Neural progenitor cell (in vitro differentiated cells): Measurements from ENCODE around the gene KRT7. TPM values are rescaled to one million over a fixed set of nuclear protein-coding genes. Genes with fewer than 3 reads are reported as not detected.

Source experiments
- DNase-seq: peaks from one replicate; pipeline ENCODE4 v3.0.0-alpha.2; 2016; ENCODE audit warnings: low spot score
- H2AFZ ChIP-seq: fragments of 200-600 bp; sonication (generic); replicated peaks from 2 replicates; pipeline ENCODE4 v1.6.1; 2016; ENCODE audit warnings: antibody characterized with exemption
- H3F3A ChIP-seq: fragments of 200-600 bp; sonication (generic); 2 replicates; pipeline ENCODE4 v1.6.1; 2016; ENCODE audit warnings: antibody characterized with exemption, low read depth
- H3K27ac ChIP-seq: fragments of 200-600 bp; sonication (generic); 2 replicates; pipeline ENCODE4 v1.5.1; 2016; ENCODE audit warnings: mild to moderate bottlenecking
- H3K27me3 ChIP-seq: fragments of 200-600 bp; sonication (generic); 2 replicates; pipeline ENCODE4 v1.6.1; 2016; ENCODE audit warnings: mild to moderate bottlenecking, moderate library complexity
- H3K36me3 ChIP-seq: fragments of 200-600 bp; sonication (generic); 2 replicates; pipeline ENCODE4 v1.5.1; 2016
- H3K4me1 ChIP-seq: fragments of 200-600 bp; sonication (generic); 2 replicates; pipeline ENCODE4 v1.6.1; 2016; ENCODE audit warnings: mixed run types
- H3K4me2 ChIP-seq: fragments of 200-600 bp; sonication (generic); 2 replicates; pipeline ENCODE4 v1.6.1; 2016
- H3K4me3 ChIP-seq: fragments of 200-600 bp; sonication (generic); 2 replicates; pipeline ENCODE4 v1.5.1; 2016
- H3K79me2 ChIP-seq: fragments of 200-600 bp; sonication (generic); 2 replicates; pipeline ENCODE4 v1.6.1; 2016; ENCODE audit warnings: low read depth
- H3K9ac ChIP-seq: fragments of 200-600 bp; sonication (generic); 2 replicates; pipeline ENCODE4 v1.6.1; 2016
- H3K9me3 ChIP-seq: fragments of 200-600 bp; sonication (generic); 2 replicates; pipeline ENCODE4 v1.5.1; 2016; ENCODE audit warnings: low read depth
- H4K20me1 ChIP-seq: fragments of 200-600 bp; sonication (generic); 2 replicates; pipeline ENCODE4 v1.6.1; 2016; ENCODE audit warnings: low read depth
- H3K27ac Mint-ChIP-seq: 3 replicates; pipeline ENCODE4 v1.8.0; 2021; ENCODE audit warnings: mixed read lengths
- H3K27me3 Mint-ChIP-seq: 2 replicates; pipeline ENCODE4 v1.8.0; 2022; ENCODE audit warnings: low read depth, mild to moderate bottlenecking, inconsistent platforms, moderate library complexity, mixed read lengths; ENCODE audit not compliant: insufficient read depth
- H3K36me3 Mint-ChIP-seq: 3 replicates; pipeline ENCODE4 v1.8.0; 2021; ENCODE audit warnings: mixed read lengths
- H3K4me1 Mint-ChIP-seq: 3 replicates; pipeline ENCODE4 v1.8.0; 2021; ENCODE audit warnings: mixed read lengths
- H3K4me3 Mint-ChIP-seq: 3 replicates; pipeline ENCODE4 v1.8.0; 2021; ENCODE audit warnings: mild to moderate bottlenecking, moderate library complexity, mixed read lengths
- H3K9me3 Mint-ChIP-seq: 3 replicates; pipeline ENCODE4 v1.8.0; 2020; ENCODE audit warnings: mixed read lengths
- EZH2 ChIP-seq: fragments of 200-600 bp; sonication (generic); IDR thresholded peaks from 2 replicates; pipeline ENCODE4 v1.6.1; 2017; ENCODE audit warnings: antibody characterized with exemption, mild to moderate bottlenecking, moderate library complexity
- EZH2phosphoT487 ChIP-seq: fragments of 200-600 bp; sonication (generic); IDR thresholded peaks from 2 replicates; pipeline ENCODE4 v1.6.1; 2017; ENCODE audit warnings: antibody characterized with exemption
- total RNA-seq: library from RNA; depleted of rRNA; stranded (reverse); fragments of >200 nt; gene quantifications from 2 replicates; pipeline ENCODE4 v1.2.3, GENCODE V29; 2015; ENCODE audit warnings: low replicate concordance
- TF ChIP-seq, protein P1 (sequence below): fragments of 200-600 bp; sonication (generic); IDR thresholded peaks from 2 replicates; pipeline ENCODE4 v1.5.1; 2017; ENCODE audit warnings: antibody characterized with exemption, mild to moderate bottlenecking

Gene KRT7
- total RNA-seq, 1 donor from 2014 or later = not detected

DNA sequence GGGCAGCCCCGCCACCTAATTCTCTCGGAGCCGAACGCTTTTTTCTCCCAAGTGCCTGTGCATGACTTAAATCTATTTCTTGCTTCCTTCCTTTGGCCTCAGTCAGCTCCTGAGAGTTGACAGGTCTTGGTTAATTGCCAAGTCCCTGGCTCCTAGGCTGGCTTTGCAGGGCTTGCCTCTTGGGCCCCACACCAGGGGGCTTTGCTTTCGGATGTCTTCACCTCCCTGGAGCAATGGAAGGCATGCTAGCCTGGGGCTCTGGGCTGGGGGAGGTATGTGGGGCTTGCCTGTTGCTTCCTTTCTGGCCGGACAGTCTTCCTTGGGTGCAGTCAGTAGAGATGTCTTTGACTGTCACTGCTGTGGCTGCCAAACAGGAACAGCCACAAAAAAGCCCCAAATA, 39.1 kb upstream of the KRT7 start:
- no peaks in the 10 kb centered on the region for H3K36me3 ChIP-seq
- no peaks in the 10 kb centered on the region for H3K27me3 ChIP-seq
- Mint-ChIP-seq H3K9me3 (no peaks in the 10 kb centered on the region), H3K27ac (no peak overlapping the region), H3K36me3 (no peaks in the 10 kb centered on the region), H3K4me3 (no peak overlapping the region), H3K27me3 (peaks cover 7% of the 10 kb centered on the region), H3K4me1 (peaks cover 3% of the 10 kb centered on the region)
- H3K27ac ChIP-seq = no peak overlapping the region
- no peak overlapping the region for H3K4me2 ChIP-seq
- H4K20me1 ChIP-seq = no peaks in the 10 kb centered on the region
- peaks cover 5% of the 10 kb centered on the region for H3K4me1 ChIP-seq
- TF ChIP-seq EZH2 (no peak), EZH2phosphoT487 (no peak)
- TF ChIP-seq, protein P1, sequence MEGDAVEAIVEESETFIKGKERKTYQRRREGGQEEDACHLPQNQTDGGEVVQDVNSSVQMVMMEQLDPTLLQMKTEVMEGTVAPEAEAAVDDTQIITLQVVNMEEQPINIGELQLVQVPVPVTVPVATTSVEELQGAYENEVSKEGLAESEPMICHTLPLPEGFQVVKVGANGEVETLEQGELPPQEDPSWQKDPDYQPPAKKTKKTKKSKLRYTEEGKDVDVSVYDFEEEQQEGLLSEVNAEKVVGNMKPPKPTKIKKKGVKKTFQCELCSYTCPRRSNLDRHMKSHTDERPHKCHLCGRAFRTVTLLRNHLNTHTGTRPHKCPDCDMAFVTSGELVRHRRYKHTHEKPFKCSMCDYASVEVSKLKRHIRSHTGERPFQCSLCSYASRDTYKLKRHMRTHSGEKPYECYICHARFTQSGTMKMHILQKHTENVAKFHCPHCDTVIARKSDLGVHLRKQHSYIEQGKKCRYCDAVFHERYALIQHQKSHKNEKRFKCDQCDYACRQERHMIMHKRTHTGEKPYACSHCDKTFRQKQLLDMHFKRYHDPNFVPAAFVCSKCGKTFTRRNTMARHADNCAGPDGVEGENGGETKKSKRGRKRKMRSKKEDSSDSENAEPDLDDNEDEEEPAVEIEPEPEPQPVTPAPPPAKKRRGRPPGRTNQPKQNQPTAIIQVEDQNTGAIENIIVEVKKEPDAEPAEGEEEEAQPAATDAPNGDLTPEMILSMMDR = no peak
- no peak overlapping the region for H2AFZ ChIP-seq
- H3K4me3 ChIP-seq = no peak overlapping the region
- H3K9me3 ChIP-seq = no peaks in the 10 kb centered on the region
- no peak overlapping the region for H3K9ac ChIP-seq
- H3K79me2 ChIP-seq = no peaks in the 10 kb centered on the region
- no peak for DNase-seq
- H3F3A ChIP-seq = no peaks in the 10 kb centered on the region

DNA sequence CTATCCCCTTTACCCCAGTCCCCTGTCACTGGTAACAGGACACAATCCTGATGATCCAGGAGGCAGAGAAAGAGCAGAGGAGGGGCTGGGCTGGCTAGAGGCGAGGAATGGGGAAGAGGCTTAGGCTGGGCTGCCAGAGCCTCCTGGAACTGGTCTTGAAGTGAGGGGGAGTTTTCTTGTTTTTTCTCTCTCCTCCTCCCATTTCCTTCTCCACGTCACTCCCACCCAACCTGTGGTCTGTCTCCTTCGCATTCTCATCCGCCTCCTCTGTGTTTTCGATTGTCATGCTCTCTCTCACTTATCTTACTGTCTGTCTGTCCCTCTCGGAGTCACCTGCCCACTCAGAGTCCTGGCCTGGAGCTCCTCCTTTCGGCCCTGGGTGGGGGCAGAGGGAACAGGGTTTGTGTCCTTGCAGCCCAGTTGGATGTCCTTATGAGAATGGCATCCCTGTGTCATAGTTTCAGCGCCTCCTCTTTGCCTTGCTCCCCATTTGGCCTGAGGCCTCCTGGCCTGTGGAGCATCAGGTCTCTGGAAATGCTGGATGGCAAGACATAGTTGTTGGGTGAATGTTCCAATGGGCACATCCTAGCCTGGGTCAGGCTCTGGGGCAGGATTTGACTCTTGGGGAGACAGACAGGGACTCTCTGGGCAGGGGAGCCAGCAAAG, 37.8 kb upstream of the KRT7 start:
- no peaks in the 10 kb centered on the region for H3F3A ChIP-seq
- H3K4me3 ChIP-seq = no peak overlapping the region
- DNase-seq = peak; percentile 65
- no peaks in the 10 kb centered on the region for H3K27me3 ChIP-seq
- no peak overlapping the region for H3K9ac ChIP-seq
- H3K4me2 ChIP-seq = no peak overlapping the region
- H3K4me1 Mint-ChIP-seq = peaks cover 9% of the 10 kb centered on the region
- TF ChIP-seq EZH2phosphoT487 = no peak
- no peak for TF ChIP-seq EZH2
- TF ChIP-seq, protein P1 = no peak
- peaks cover 16% of the 10 kb centered on the region for H3K4me1 ChIP-seq
- no peak overlapping the region for H3K4me3 Mint-ChIP-seq
- no peaks in the 10 kb centered on the region for H3K79me2 ChIP-seq
- H3K27ac ChIP-seq = no peak overlapping the region
- no peak overlapping the region for H2AFZ ChIP-seq
- no peak overlapping the region for H3K27ac Mint-ChIP-seq
- H3K36me3 ChIP-seq = no peaks in the 10 kb centered on the region
- peaks cover 7% of the 10 kb centered on the region for H3K27me3 Mint-ChIP-seq
- H3K9me3 Mint-ChIP-seq = no peaks in the 10 kb centered on the region
- H3K9me3 ChIP-seq = no peaks in the 10 kb centered on the region
- H4K20me1 ChIP-seq = no peaks in the 10 kb centered on the region
- H3K36me3 Mint-ChIP-seq = no peaks in the 10 kb centered on the region

DNA sequence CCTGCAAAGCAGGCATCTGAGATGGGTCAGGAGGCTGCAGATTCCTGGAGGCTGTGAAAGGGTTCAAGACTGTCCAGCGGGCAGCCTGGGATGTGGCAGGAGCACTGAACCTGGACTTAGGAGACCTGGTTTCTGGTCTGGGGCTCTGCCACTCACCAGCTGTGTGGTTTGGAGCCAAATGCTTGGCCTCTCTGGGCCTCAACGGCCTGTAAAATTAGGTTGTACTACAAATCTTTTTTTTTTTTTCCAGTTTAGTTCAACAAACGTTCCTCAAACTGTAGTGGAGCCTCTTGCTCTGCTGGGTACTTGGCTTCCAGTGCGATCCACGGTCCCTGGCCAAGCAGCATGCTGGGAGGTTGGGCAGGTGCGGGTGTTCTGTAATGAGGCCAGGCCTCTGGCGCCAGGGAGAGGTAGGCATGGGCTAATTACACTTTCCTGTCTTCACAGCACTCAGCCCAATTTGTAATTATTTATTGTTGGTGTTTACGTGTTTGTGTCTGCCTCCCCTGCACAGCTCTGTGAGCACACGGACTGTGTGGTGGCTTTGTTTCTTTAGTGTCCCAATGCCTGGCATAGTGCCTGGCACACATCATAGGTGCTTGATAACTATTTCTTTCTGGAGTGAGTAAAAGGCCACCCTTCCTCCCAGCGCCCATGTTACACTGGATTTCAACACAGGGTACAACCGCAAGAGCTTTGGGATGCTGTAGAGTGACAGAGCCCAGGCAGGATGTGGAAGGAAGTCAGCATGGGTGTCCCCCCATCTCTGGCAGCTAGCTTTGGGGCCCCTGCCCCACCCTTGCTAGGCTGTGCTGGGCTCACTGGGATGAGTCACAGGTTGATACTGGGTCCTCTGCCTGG, 35.4 kb upstream of the KRT7 start:
- Histone ChIP-seq H3K79me2 (no peaks in the 10 kb centered on the region), H3K4me2 (no peak overlapping the region), H3K36me3 (no peaks in the 10 kb centered on the region), H3K9me3 (no peaks in the 10 kb centered on the region), H3K27me3 (no peaks in the 10 kb centered on the region), H3F3A (no peaks in the 10 kb centered on the region), H3K4me3 (no peak overlapping the region), H3K27ac (no peak overlapping the region), H2AFZ (no peak overlapping the region), H3K9ac (no peak overlapping the region), H3K4me1 (peaks cover 35% of the 10 kb centered on the region), H4K20me1 (no peaks in the 10 kb centered on the region)
- Mint-ChIP-seq H3K27me3 (peaks cover 6% of the 10 kb centered on the region), H3K36me3 (no peaks in the 10 kb centered on the region), H3K4me1 (peaks cover 25% of the 10 kb centered on the region), H3K4me3 (no peak overlapping the region), H3K9me3 (no peaks in the 10 kb centered on the region), H3K27ac (peak overlapping the region; percentile 44)
- no peak for DNase-seq
- TF ChIP-seq EZH2phosphoT487 = no peak
- TF ChIP-seq, protein P1 = no peak
- TF ChIP-seq EZH2 = no peak
